Effector memory CD8-positive, alpha-beta T cell (primary cell): ENCODE data around the gene ABLIM1.
A peak's percentile ranks its signal among the peaks of the same experiment; 100 is the strongest.

ENCODE experiments used
- ATAC-seq: fragments of 150-1000 bp; cut with Tn5 transposase; replicated peaks from 2 replicates; pipeline ENCODE4 v1.10.0; 2021; ENCODE audit warnings: mild to moderate bottlenecking, moderate library complexity
- DNase-seq, 3 experiments: peaks; one replicate each; pipeline ENCODE4 v3.0.0; 2021
- H3K27ac Mint-ChIP-seq, 2 donors: one replicate each; pipeline ENCODE4 v1.8.0; 2022; ENCODE audit warnings: mild to moderate bottlenecking in 2 of 2, mixed read lengths in 2 of 2, moderate library complexity in 2 of 2
- H3K27me3 Mint-ChIP-seq, 2 donors: one replicate each; pipeline ENCODE4 v1.8.0; 2022; ENCODE audit warnings: mixed read lengths in 2 of 2
- H3K36me3 Mint-ChIP-seq: one replicate; pipeline ENCODE4 v1.8.0; 2022; ENCODE audit warnings: mild to moderate bottlenecking, moderate library complexity, mixed read lengths; ENCODE audit not compliant: insufficient read depth
- H3K4me1 Mint-ChIP-seq, 2 donors: one replicate each; pipeline ENCODE4 v1.8.0; 2022; ENCODE audit warnings: low read depth in 2 of 2, mixed read lengths in 2 of 2
- H3K4me3 Mint-ChIP-seq, 2 donors: one replicate each; pipeline ENCODE4 v1.8.0; 2022; ENCODE audit warnings: mild to moderate bottlenecking in 2 of 2, mixed read lengths in 2 of 2, moderate library complexity in 2 of 2
- H3K9me3 Mint-ChIP-seq, 2 donors: one replicate each; pipeline ENCODE4 v1.8.0; 2022; ENCODE audit warnings: mixed read lengths in 2 of 2

ABLIM1 gene

GRCh38 chr10:114479307-114479706, 178.8 kb downstream of the ABLIM1 start:
- Mint-ChIP-seq H3K9me3 (no peaks in the 10 kb centered on the region), H3K27ac (peak overlapping the region; percentile 3 to 41), H3K27me3 (no peaks in the 10 kb centered on the region), H3K4me3 (no peak overlapping the region), H3K36me3 (peaks cover 14% of the 10 kb centered on the region), H3K4me1 (peaks cover 3 to 7% of the 10 kb centered on the region in 2 donors)
- ATAC-seq, result no peak
- no peak for DNase-seq

DNA sequence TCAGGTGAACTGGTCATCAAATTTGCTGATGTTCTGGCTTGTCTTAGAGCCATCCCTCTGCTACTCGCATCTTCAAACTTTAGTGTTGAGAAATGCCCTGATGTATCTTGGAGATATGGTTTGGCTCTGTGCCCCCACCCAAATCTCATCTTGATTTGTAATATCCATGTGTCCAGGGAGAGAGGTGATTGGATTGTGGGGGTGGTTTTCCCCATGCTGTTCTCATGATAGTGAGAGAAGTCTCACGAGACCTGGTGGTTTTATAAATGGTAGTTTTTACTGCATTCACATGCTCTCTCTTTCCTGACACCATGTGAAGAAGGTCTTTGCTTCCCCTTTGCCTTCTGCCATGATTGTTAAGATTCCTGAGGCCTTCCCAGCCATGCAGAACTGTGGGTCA, 179.8 kb downstream of the ABLIM1 start:
- no peak for DNase-seq
- H3K4me3 Mint-ChIP-seq, result no peak overlapping the region

DNA sequence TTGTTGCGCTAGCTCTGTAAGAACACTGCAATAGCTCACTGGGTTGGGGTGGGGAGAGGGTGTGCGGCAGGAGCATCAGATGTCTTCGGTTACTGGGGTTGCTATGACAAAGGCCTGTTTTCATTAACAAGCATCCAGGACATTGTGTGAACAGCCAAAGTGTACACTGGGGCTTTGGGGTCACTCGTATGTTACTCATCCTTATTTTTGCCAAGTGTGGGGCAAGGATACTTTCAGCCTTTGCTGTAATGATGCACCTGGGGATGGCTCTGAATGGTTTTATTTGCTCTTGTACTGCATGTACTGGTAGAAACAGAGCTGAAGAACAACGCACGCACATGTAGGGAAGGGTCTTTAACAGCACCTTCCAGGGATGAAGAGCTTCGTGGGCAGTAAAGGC, 180.8 kb downstream of the ABLIM1 start:
- Mint-ChIP-seq H3K4me1 (peaks cover 5 to 7% of the 10 kb centered on the region in 2 donors), H3K9me3 (no peaks in the 10 kb centered on the region), H3K27ac (peak overlapping the region in 1 of 2 donors; percentile 32), H3K4me3 (no peak overlapping the region), H3K27me3 (no peaks in the 10 kb centered on the region), H3K36me3 (peaks cover 9% of the 10 kb centered on the region)
- ATAC-seq (no peak), DNase-seq (no peak)

More for the DNA sequence above, 179.8 kb downstream of the ABLIM1 start:
- ATAC-seq, result no peak
- H3K9me3 Mint-ChIP-seq, result no peaks in the 10 kb centered on the region
- no peaks in the 10 kb centered on the region for H3K27me3 Mint-ChIP-seq
- H3K36me3 Mint-ChIP-seq, result peaks cover 6% of the 10 kb centered on the region
- H3K27ac Mint-ChIP-seq, result peak overlapping the region in 1 of 2 donors; percentile 17
- peaks cover 5 to 7% of the 10 kb centered on the region in 2 donors for H3K4me1 Mint-ChIP-seq

- Mint-ChIP-seq H3K36me3 (peaks cover 17% of the 10 kb centered on the region), H3K4me3 (no peak overlapping the region), H3K9me3 (no peaks in the 10 kb centered on the region), H3K27ac (peak overlapping the region; percentile 39 to 75), H3K4me1 (peaks cover 5 to 8% of the 10 kb centered on the region in 2 donors), H3K27me3 (no peaks in the 10 kb centered on the region)
- ATAC-seq (no peak), DNase-seq (no peak)
These were observed 183.1 kb downstream of the ABLIM1 start for GRCh38 chr10:114474989-114475388.

DNA sequence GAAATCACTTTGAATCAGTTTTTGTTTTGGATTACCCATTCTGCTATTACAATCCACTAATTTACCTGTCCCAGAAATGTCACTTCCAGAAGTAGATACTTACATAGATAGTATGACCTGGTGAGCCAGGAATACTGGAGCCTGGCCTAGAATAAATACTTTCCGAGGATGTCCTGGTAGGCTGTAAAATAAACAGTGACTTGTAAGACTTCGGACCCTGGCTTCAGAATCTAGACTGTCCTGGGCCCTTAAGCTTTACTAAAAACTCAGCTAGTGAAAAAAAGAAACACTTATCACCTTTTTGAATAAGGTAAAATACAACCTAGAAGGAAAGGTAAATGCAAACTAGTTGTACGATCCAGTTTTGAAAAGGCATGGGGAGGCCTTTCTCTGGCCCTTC, 184.3 kb downstream of the ABLIM1 start:
- H3K4me1 Mint-ChIP-seq, result peaks cover 5 to 9% of the 10 kb centered on the region in 2 donors
- no peaks in the 10 kb centered on the region for H3K9me3 Mint-ChIP-seq
- H3K27ac Mint-ChIP-seq, result peak overlapping the region in 1 of 2 donors; percentile 39
- H3K36me3 Mint-ChIP-seq, result peaks cover 18% of the 10 kb centered on the region
- DNase-seq (no peak), ATAC-seq (no peak)
- H3K4me3 Mint-ChIP-seq, result no peak overlapping the region
- H3K27me3 Mint-ChIP-seq, result no peaks in the 10 kb centered on the region

GRCh38 chr10:114472877-114473253, 185.2 kb downstream of the ABLIM1 start:
- H3K27me3 Mint-ChIP-seq, result no peaks in the 10 kb centered on the region
- H3K9me3 Mint-ChIP-seq, result no peaks in the 10 kb centered on the region
- no peak for ATAC-seq
- peak overlapping the region in 1 of 2 donors; percentile 54 for H3K27ac Mint-ChIP-seq
- peaks cover 25% of the 10 kb centered on the region for H3K36me3 Mint-ChIP-seq
- no peak for DNase-seq
- peaks cover 5 to 8% of the 10 kb centered on the region in 2 donors for H3K4me1 Mint-ChIP-seq
- H3K4me3 Mint-ChIP-seq, result no peak overlapping the region

DNA sequence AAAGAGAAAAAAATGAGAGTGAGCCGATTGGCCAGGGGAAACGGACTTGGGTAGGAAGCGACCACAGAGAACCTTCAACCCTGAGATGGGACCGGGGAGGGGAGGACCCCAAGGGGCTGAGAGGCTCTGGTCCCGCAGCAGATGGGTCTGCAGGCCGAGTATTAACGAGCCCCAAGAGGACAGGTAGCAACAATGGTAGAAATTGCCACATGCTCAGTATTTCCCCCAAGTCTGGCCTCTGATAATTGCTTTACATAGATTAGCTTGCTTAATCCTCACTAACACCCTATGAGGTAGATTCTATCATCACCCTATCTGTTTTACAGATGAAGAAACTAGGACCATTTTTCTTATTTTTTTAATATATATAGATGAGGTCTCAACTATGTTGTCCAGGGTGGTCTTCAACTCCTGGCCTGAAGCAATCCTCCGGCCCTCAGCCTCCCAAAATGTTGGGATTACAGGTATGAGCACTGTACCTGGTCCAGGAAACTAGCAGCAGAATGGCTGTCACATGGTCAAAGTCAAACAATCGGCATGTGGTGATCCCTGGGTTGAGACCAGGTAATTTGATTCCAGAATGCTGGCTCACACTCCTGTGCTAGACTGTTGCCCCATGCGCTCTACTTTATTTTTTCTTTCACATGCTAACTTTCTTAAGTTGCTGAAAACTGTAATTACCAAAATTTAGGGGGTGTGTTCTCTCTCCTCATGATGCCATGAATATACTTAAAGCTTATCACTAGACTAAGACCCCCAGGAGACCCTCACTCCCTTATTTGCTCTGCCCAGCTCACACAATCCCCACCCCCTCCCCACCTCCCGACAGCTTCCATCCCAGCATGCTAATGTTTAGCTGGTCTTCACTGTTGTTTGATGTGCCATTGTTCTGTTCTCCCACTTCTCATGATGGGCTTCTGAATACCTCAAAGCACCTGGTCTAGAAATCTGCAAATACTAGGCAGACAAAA, 185.9 kb downstream of the ABLIM1 start:
- Mint-ChIP-seq H3K4me1 (peaks cover 5 to 8% of the 10 kb centered on the region in 2 donors), H3K4me3 (no peak overlapping the region), H3K27me3 (no peaks in the 10 kb centered on the region), H3K27ac (peak overlapping the region in 1 of 2 donors; percentile 54), H3K36me3 (peaks cover 26% of the 10 kb centered on the region), H3K9me3 (no peaks in the 10 kb centered on the region)
- no peak for ATAC-seq
- DNase-seq, result no peak

- ATAC-seq (peak; percentile 95), DNase-seq (peak; percentile 51 to 62 (median 62))
- peaks cover 26% of the 10 kb centered on the region for H3K36me3 Mint-ChIP-seq
- H3K4me3 Mint-ChIP-seq, result no peak overlapping the region
- H3K27me3 Mint-ChIP-seq, result no peaks in the 10 kb centered on the region
- peak overlapping the region in 1 of 2 donors; percentile 39 for H3K27ac Mint-ChIP-seq
- peaks cover 5 to 8% of the 10 kb centered on the region in 2 donors for H3K4me1 Mint-ChIP-seq
- no peaks in the 10 kb centered on the region for H3K9me3 Mint-ChIP-seq
These were observed 186.8 kb downstream of the ABLIM1 start for GRCh38 chr10:114470956-114471905.

- no peak overlapping the region for H3K4me3 Mint-ChIP-seq
- H3K9me3 Mint-ChIP-seq, result no peaks in the 10 kb centered on the region
- DNase-seq, result no peak
- no peaks in the 10 kb centered on the region for H3K27me3 Mint-ChIP-seq
- ATAC-seq, result no peak
- H3K4me1 Mint-ChIP-seq, result peaks cover 5 to 8% of the 10 kb centered on the region in 2 donors
- H3K27ac Mint-ChIP-seq, result no peak overlapping the region
- peaks cover 28% of the 10 kb centered on the region for H3K36me3 Mint-ChIP-seq
These were observed 187.7 kb downstream of the ABLIM1 start for GRCh38 chr10:114470361-114470760.

- Mint-ChIP-seq H3K9me3 (no peaks in the 10 kb centered on the region), H3K27ac (no peak overlapping the region), H3K27me3 (no peaks in the 10 kb centered on the region), H3K36me3 (peaks cover 55% of the 10 kb centered on the region), H3K4me1 (peaks cover 6 to 8% of the 10 kb centered on the region in 2 donors), H3K4me3 (no peak overlapping the region)
- DNase-seq, result no peak
- no peak for ATAC-seq
These were observed 199.1 kb downstream of the ABLIM1 start for GRCh38 chr10:114458955-114459354.

- H3K4me1 Mint-ChIP-seq, result peaks cover 6 to 10% of the 10 kb centered on the region in 2 donors
- no peak overlapping the region for H3K4me3 Mint-ChIP-seq
- H3K27me3 Mint-ChIP-seq, result no peaks in the 10 kb centered on the region
- H3K9me3 Mint-ChIP-seq, result no peaks in the 10 kb centered on the region
- DNase-seq, result no peak
- no peak for ATAC-seq
- no peak overlapping the region for H3K27ac Mint-ChIP-seq
- peaks cover 49% of the 10 kb centered on the region for H3K36me3 Mint-ChIP-seq
These were observed 199.7 kb downstream of the ABLIM1 start for GRCh38 chr10:114458216-114458920.

GRCh38 chr10:114453576-114453975, 204.5 kb downstream of the ABLIM1 start:
- no peaks in the 10 kb centered on the region for H3K27me3 Mint-ChIP-seq
- ATAC-seq (no peak), DNase-seq (no peak)
- H3K27ac Mint-ChIP-seq, result no peak overlapping the region
- no peaks in the 10 kb centered on the region for H3K9me3 Mint-ChIP-seq
- H3K4me3 Mint-ChIP-seq, result no peak overlapping the region
- peaks cover 26% of the 10 kb centered on the region for H3K36me3 Mint-ChIP-seq
- peaks cover 5 to 7% of the 10 kb centered on the region in 2 donors for H3K4me1 Mint-ChIP-seq

- no peaks in the 10 kb centered on the region for H3K27me3 Mint-ChIP-seq
- no peak overlapping the region for H3K4me3 Mint-ChIP-seq
- peaks cover 17% of the 10 kb centered on the region for H3K36me3 Mint-ChIP-seq
- ATAC-seq (no peak), DNase-seq (no peak)
- peaks cover 3 to 9% of the 10 kb centered on the region in 2 donors for H3K4me1 Mint-ChIP-seq
- H3K9me3 Mint-ChIP-seq, result no peaks in the 10 kb centered on the region
- no peak overlapping the region for H3K27ac Mint-ChIP-seq
These were observed 209.2 kb downstream of the ABLIM1 start for GRCh38 chr10:114448897-114449296.
